GM21381 (cell line): ENCODE measurements around the gene SERPINB1.
A peak's percentile ranks its signal among the peaks of the same experiment; 100 is the strongest.

Experiments
- ATAC-seq: cut with Tn5 transposase; IDR thresholded peaks from one replicate; pipeline ENCODE4 v1.9.1; 2021; ENCODE audit warnings: mild to moderate bottlenecking, moderate library complexity; ENCODE audit not compliant: unreplicated experiment

The SERPINB1 gene

DNA sequence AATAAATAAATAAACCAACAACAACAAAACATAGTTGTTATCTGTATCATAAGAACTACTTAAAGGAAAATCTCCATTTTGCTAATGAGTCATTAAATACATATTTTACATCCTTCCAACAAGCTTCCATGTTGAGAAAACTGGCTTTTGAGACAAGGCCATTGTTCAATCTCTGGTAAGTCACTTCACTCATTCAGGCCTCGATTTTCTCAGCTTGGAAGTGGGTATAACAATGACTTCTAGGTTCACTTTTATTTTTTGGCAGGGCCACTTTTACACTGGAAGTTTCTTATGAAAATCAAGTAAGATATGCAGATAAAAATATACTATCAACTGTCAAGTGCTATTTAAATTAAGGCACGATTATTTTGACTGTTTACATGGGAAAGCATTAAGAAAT, 46.5 kb downstream of the SERPINB1 start:
- ATAC-seq = no peak

DNA sequence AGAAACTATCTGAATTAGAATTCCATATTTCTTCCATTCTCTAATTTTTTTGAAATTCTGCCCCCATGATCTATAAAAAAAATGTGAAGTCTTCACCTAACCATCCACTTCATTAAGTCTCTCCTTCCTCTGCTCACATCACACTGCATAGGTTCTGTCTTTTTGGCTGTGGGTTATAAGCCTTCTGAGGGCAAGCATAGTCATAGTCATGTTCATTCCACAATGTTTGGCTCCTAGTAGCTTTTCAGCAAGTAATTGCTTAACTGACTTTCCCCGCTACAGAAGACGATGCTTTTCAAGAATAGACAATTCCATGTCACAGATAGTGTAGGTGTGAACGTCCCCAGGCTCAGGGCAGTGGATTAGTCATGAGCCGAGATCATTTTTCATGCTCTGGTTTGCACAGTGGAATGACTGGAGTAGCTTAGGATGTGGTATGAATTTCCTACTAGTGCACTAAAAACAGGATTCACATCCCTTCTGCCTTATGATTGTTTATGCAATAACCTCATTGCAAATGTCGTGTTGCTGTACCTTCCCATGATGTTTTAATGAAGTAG, 47.4 kb downstream of the SERPINB1 start:
- no peak for ATAC-seq

DNA sequence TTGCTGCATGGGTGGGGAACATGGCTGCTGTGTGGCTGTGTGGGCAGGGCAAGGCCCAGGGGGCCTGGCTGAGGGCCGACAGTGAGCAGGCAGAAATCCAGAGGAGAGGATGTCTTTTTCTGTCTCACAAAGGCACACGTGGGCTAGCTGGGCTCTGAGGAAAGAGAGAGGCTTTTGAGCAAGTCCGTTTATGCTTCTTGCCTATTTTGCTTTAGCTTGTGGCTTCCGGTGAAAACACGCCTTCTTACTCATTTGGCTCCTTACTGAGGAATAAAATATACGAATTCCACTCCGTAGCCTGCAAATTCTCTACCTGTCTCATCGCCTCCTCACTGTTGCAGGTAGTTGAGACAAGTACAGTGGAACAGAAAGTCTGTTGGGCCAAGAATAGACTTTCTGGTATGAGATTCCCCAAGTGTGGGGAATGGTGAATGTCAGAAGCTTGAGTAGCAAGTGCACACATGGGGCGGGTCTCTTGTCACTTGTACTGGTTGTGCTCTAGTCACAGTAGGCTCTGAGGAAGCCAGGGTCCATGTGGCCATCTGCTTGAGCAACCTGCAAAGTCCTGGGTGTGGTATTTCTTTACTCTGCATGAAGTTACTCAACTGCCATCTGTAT, 48.0 kb downstream of the SERPINB1 start:
- no peak for ATAC-seq

DNA sequence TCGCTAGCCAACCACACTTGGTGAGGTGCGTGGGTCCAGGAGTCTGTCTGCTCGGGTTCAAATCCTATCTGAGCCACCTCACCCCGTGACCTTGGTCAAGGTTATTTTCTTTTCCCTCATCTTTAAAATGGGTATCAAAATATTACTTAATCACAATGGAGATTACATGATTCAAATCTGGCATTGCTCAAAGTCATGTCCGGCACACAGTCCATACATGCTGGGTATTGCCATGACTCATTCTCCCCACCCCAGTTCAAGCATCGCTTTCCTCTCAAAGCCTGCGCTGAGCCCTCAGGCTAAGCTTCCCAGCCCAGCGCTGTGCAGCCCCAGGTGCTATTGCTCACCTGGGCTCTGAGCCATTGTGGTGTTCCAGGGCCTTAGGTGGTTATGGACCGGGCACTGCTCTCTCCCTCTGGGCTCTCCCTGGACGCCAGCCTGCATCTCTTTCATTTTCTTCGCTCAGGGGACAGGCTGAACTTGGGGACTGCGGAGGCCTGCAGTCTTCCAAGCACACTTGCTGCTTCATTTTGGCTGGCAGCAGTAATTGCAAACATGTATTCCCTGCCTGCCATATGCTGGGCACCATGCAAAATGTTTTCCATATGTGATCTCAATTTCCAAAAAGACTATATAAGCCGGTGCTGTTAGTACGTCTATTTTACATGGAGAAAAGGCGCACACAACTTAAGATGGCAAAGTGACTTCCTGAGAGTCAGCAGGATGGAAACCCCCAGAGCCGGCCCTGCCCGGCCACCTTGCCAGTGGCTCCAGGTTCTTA, 49.1 kb downstream of the SERPINB1 start:
- ATAC-seq = no peak

DNA sequence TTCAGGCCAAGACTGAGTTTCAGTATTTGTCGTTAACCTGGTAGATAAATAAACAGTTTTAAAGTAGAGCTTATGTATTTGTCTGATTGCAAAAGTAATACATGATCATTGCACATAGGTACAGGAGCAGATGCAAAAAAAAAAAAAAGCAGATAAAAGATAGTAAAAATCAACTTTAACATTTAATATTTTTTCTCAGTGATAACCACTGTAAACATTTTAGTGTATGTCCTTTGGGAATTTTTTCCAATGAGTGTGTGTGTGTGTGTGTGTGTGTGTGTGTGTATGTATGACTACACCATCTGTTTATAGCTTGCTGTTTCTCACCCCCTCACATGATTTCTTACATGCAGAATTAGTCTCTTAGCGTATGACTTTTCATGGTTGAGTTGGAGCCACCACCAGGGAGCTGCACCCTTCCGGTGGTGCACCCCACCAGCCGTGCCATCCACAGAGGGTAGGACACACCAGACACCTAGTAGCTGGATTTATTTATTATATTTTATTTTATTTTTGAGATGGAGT, 50.2 kb downstream of the SERPINB1 start:
- ATAC-seq = no peak

DNA sequence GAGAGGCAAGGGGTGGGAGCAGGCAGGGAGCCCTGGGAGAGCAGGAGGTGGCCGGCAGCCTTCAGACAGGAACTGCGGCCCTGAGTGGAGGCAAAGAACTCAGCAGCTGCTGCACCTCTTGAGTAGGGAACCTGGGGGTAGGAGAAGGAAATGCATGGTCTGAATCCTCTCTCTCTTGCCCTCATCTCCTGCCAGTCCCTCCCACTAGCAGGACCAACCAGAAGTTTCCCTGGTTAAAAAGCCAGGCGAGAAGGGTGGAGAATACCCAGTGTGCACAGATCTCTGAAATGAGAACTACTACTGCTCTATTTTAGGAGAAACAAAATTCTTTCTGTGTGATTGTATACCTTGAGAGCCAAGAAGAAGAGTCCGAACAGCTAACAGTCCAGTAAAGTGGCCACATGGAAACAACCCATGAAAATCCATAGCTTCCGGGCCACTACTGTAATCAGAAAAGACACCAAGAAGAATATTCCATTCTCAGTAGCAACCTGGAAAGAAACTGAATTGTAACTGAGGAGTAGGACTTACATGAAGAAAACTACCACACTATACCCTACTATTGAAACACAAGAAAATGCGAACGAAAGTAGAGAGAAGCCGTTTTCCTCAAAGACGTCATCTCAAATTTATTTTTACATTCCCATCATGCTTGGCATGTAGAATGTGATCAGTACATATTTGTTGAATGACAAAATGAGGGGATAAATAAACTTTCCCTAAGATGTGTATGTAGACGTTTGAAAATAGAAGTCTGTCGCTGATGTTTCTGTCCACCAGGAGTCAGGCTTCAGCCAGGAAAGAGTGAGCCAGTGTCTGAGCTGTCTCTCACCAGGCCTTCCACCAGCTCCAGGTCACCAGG, 50.8 kb downstream of the SERPINB1 start:
- ATAC-seq = peak; percentile 74

DNA sequence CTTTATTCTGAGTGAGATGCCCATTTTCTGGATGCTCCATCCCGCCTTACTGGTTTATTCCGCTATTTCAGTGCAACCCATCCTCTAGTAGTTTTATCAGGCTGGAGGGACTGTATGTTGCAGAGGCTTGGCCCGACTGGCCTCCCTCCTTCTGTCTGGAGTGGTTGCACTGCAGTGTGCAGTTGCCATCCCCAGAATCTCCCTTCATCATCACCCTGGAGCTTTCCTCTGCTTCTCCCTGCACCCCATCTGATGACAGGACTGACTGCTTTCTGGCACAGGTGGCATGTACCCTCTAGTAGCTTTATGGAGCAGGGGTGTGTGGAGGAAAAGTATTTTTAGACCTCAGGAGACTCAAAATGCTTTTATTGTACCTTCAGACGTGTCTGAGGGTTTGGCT, 55.4 kb downstream of the SERPINB1 start:
- no peak for ATAC-seq

DNA sequence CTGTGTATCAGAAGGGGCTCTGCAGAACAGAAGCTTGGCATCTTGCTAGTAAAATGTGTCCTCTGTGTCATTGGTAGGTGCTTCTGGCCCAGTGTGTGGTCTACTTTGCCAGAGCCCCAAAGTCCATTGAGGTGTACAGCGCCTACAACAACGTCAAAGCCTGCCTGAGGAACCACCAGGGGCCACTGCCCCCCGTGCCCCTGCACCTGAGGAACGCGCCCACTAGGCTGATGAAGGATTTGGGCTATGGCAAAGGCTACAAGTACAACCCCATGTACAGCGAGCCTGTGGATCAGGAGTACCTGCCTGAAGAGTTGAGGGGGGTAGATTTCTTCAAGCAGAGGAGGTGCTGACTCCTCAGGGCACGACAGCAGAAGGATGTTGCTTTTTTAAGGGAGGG, 56.7 kb downstream of the SERPINB1 start:
- no peak for ATAC-seq

DNA sequence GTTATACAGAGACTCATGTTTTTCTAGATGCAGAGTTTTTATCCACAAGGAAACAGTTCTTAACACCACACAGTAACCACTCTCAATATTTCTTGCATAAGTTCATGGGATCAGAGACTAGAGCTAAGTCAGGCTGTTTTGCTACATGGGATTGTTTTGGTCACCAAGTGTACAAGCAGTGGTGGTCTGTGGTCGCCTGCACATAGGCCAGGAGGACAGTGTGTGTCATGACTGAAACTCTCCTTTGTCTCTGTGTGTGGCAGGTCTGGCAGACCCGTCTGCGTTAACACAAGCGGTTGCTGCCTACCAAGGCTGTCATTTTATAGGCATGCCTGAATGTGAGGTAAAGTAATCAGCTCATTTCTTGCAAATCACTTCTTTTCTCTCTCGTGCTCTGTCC, 57.6 kb downstream of the SERPINB1 start:
- no peak for ATAC-seq

DNA sequence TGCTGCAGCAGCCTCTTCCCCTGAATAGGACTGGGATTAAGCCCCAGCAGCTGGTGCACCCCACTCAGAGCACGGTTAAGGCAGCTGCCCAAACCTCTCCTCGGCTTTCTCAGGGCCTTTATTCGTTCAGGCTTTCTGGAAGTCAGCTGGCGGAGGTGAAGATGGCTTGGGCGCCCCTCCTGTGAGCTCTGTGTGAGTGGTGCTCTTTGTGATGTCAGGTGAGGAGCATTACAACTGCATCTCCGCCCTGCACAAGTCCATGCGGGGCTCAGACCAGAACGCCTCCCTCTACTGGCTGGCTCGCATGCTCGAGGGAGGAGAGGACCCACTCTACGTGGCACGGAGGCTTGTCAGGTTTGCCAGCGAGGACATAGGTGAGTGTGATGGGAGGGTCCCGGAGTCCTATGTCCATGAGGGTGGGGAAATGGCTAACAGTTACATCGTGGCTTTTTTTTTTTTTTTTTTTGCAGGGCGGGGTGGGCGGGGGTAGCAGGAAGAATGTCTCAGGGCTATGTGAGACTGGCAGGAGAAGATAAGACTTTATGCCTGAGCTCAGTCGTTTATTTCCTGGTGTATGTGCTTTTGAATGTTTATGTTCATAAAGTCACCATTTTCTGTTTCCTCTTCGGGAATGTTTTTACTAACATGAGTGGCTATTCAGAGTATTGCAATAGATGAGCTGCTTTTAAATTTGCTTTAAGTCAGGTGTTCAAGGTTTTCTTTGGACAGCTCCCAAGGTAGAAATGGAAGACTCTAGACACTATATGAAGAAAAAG, 58.3 kb downstream of the SERPINB1 start:
- no peak for ATAC-seq

DNA sequence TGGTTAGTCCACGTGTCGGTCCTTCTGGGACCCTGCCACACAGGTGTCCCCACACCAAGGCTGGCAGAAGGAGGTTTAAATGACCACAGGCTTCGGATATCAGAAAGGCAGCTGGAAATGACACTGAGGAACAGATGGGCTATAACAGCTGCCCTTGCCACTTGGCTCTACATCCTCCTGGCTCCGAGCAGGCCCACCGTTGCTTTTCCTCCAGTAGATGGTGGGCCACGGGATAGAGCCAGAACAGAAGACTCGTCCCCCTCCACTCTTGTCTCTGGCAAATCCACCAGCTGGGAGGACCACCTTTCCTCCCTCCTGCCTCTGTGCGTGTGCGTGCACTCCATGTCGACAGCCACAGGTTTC, 58.9 kb downstream of the SERPINB1 start:
- no peak for ATAC-seq

DNA sequence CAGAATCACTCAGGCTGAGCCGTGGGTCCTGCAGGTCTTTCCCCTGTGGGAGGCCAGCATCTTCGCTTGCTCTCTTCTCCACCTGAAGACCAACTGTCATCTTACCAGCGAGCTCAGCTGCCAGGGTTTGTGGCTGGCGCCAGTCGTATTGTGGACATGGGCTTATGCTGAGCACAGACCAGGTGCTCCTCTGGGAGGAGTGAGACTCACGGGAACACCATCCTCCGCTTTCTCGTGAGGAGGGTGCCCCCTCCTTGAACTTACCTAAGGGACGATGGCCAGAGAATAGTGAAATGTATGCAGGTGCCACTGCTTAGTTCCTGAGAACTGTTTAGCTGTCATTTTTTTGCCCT, 59.3 kb downstream of the SERPINB1 start:
- no peak for ATAC-seq
